GM18909 (cell line): Measurements from ENCODE around the gene NUDC.

Experiments
- ATAC-seq: cut with Tn5 transposase; IDR thresholded peaks from one replicate; pipeline ENCODE4 v1.9.1; 2021; ENCODE audit warnings: mild to moderate bottlenecking; ENCODE audit not compliant: unreplicated experiment, poor library complexity

The NUDC gene

GRCh38 chr1:26949266-26949925 lies 27.9 kb downstream of the NUDC start:
- ATAC-seq = no peak

DNA sequence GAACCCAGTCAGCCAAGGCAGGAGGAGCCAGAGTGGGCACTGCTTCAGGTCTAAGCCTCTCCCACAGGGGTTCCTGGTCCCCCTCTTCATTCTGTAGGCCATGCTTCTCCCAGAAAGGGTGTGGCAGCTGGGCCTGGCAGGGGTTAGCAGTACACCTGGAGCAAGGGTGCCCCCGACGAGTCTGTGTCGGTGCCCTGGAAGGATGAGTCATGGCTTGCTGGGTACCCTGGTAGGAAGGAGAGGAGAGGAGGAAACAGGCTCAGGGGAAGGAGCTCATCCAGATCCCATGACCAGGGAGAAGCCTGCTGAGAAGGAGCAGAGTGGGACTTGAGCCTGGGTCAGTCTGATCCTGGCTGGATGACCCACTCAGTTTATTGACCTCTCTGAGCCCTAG lies 28.4 kb downstream of the NUDC start:
- ATAC-seq = no peak

GRCh38 chr1:26950602-26951001 lies 29.1 kb downstream of the NUDC start:
- no peak for ATAC-seq

- no peak for ATAC-seq
Observed at GRCh38 chr1:26951216-26951615, 29.7 kb downstream of the NUDC start.

DNA sequence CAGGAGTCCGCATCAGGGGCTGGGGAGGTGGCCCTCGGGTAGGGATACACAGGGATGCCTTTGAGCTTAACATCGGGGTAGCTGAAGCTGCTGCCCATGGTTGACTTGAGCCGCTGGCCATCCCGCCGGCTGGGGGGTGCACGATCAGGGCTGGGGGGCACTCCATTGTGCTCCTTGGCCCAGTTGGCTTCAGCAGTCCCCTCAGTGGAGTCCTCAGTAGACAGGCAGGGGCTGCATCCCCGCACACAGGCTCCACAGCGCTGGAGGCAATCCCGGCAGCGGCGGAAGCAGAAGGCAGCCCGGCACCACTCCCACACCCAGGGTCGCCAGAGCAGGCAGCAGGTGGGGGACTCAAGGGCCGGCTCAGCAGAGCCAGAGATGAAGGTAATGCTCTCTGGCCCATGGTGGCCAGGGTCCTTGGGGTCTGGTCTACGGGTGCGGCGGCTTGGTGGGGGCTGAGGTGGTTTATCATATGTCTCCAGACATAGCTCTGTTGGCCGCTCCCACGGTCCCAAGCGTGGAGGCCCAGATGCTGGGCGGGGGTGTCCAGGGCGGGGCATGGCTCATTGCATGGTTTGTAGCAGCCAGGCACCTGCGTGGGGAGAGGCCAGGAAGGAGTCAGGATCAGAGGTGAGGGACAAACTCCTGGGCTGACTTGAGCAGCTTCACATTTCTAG lies 30.4 kb downstream of the NUDC start:
- no peak for ATAC-seq

DNA sequence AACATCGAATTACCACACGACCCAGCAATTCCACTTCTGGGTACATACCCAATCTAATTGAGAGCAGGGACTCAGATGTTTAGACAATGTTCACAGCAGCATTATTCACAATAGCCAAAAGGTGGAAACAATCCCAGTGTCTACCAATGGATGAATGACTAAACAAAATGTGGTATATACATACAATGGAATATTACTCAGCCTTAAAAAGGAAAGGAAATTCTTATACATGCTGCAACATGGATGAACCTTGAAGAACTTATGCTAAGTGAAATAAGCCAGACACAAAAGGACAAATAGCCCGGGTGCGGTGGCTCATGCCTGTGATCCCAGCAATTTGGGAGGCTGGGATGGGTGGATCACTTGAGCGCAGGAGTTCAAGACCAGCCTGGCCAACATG lies 31.8 kb downstream of the NUDC start:
- ATAC-seq = no peak

DNA sequence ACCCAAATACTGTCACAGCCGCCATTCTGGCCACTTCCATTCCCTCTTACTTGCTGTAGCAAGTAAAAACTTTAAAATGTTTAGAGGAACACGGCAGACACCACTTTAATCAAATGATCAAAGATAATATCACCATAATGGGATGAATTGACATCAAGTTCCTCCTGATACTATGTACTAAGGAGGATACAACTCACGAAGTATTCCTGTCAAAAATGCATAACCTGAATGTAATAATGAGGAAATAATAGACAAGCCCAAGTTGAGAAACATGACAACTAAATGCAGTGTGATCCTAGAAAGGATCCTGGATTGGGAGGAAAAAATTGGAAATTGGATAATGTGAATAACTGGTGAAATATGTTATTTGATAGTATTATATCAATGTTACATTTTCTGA lies 34.8 kb downstream of the NUDC start:
- no peak for ATAC-seq

- ATAC-seq = no peak
Observed at GRCh38 chr1:26957306-26957705, 35.8 kb downstream of the NUDC start.

GRCh38 chr1:26959270-26959669 lies 37.7 kb downstream of the NUDC start:
- ATAC-seq = no peak

DNA sequence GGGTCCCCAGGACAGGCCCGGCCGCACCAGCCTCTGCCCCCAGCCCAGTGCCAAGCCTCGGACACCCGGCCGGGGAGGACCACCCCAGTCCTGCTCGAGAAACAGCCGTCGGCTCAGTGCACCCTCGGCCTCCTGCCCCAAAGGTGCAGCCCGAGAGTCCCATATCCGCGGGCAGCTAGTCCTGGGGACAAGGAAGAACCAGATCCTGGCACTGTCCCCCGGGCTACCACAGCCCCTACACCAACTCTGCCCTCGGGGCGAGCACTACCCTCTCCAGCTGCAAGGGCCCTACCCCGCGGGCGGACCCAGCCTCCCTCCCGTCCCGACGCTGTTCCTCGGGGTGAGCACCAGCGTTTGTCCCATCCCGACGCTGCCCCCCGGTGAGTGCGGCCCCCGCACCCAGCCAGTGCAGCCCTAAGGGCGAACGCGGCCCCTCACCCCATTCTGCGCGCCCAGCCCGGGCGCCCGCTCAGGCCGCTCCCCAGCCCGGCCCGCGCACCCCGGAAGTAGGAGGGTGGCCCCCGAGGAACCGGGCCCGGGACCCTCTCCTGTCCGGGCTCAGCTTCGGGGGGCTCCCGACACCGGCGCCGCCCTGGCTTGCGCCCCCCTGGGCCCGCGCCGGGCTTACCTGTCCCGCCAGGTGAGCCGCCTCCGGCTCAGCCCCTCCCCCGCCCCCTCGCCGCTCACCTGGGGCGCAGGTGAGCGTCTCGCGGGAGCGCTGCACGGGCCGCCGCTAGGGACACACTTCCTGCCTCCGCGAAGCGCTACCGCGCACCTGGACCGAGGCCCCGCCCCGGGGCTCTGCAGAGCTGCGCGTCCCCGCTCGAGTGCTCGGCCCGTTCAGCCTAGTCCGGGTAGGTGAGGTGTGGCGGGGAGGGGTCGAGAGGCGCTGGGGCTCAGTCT lies 38.4 kb downstream of the NUDC start, which contains the start of gene KDF1:
KDF1 (minus strand) TSS at position 747 of the 903 bp plus-strand sequence. CDS start 8,088 bp downstream, outside the sequence.
- ATAC-seq = no peak

- no peak for ATAC-seq
Observed at GRCh38 chr1:26960625-26960966, 39.1 kb downstream of the NUDC start.

DNA sequence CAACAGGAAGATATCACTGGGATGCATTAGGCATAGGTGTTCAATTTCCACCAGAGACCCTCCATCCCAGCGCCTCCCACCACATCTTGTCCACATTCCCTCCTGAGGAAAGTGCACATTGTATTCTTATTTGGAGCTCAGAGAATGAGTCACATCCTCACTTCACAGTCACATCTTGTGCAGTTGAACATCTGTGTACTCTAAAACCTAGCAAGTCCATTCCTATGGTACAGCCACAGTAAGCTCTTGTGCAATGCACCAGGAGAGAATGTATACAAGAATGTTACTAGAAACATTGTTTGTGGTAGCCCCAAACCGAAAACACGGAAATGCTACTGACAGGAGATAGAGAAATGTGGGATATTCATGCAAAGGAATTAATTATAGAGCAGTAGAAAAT lies 40.3 kb downstream of the NUDC start:
- ATAC-seq = no peak

GRCh38 chr1:26965213-26965612 lies 43.7 kb downstream of the NUDC start:
- ATAC-seq = no peak

GRCh38 chr1:26965628-26966027 lies 44.1 kb downstream of the NUDC start:
- ATAC-seq = no peak

DNA sequence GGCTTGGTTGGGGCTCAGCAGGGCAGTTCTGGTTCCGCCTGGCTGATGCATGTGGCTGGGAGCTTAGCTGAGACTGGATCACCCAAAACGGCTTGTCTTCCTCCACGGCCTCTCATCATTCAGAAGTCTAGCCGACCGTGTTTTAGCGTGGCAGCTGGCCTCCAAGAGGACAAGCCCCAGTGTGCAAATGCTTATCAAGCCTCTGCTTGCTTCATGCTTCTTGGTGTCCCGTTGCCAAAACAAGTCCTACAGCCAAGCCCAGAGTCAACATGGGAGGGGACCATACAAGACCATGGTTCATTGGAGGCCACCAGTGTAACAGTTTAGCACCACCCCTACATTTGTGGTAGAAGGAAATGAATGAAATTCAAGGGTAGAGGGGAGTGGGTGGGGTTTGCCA lies 49.3 kb downstream of the NUDC start:
- no peak for ATAC-seq

DNA sequence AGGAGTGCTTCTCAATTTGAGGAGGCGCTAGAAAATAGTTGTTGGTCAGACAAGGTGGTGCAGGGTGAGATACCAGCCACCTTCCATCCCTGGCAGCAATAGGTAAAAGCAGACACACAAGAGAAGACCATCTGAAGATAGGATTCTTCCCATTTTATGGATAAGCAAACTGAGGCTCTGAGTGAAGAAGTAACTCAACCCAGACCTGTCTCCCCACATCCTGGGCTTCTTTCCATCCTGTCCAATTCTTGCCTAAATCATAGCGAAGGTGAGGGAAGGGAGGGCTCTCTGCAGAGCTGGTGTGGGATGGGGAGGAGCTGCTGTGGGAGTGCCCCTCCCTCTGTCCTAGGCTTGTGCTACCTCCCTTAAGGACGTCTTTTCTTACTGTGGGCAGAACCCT lies 50.0 kb downstream of the NUDC start:
- no peak for ATAC-seq

- ATAC-seq = no peak
Observed at GRCh38 chr1:26972390-26972789, 50.8 kb downstream of the NUDC start.

GRCh38 chr1:26972821-26973220 lies 51.3 kb downstream of the NUDC start:
- no peak for ATAC-seq

GRCh38 chr1:26976621-26977510 lies 55.3 kb downstream of the NUDC start:
- no peak for ATAC-seq

DNA sequence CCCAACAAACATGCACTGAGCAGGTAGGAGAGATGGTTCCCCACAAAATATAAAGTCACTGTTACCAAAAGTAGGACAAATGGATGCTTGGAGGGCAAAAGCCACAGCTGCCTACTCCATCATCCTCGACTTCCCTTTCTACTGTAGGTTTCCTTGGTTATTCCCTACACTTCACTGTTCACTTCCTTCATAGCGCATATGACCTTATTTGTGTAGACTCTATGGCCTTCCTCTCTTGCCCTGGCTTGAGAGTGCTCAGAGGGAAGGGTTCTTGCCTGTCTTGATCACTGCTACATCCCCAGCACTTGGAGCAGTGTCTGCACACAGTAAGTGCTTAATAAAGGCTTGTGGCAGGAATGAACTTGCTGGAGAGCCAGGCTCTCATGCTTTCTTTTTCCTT lies 57.4 kb downstream of the NUDC start:
- no peak for ATAC-seq
